Effector CD8-positive, alpha-beta T cell (primary cell): ENCODE results near the gene ABLIM1.

Experiments used
- DNase-seq: peaks from one replicate; lab custom pipeline; 2025; lab: John Stamatoyannopoulos, UW

Gene ABLIM1

GRCh38 chr10:114679552-114679951 lies 21.5 kb upstream of the ABLIM1 start:
- no peak for DNase-seq

DNA sequence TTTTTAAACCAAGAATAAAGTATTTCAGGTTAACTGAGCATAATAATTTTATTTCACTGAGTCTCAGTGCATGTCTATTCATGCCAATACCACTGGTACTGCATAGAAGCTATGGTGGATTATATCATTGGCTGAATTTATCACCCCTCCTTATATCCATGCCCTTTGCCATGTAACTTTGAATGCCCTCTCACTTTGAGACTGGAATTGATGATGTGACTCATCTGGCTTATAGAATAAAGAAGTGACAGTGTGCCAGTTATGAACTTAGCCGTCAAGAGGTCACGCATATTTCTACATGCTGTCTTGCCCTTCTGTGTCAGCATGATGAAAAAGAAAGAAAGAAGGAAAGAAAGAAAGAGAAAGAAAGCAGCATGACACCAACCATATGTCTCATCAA lies 20.7 kb upstream of the ABLIM1 start:
- DNase-seq, result no peak

DNA sequence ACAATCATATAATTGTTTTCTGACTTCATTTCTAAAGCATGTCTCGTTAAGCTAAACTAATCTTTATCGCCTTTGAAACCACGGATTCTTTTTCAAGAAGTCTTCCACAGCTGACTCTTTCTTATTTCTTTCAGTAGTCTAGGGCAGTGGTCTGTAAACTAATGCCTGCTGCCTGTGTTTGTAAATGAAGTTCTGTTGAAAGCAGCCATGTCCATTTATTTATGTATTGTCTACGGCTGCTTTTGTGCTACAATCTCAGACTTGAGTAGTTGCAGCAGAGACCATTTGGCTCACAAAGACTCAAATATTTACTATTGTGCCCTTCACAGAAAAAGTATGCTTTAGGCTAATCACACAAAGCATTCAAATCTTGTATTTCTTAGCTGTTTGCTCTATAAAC lies 20.3 kb upstream of the ABLIM1 start:
- DNase-seq, result no peak

DNA sequence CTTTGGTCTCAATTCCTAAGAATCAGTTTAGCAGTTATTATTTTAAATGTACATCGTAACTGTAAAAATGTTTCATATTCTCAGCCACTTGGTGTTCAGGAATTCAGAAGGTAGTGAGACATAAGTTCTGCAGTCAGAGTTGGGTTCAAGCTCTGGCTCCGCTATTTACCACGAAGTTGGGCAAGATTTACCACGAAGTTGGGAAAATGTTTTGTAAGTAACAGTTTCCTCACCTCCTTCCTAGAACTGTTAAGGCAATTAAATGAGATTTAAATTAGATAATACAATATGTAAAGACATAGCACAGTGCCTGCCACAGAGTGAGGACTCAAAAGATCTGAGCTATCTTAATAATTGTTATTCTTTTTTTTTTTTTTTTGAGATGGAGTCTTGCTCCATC lies 16.3 kb upstream of the ABLIM1 start:
- no peak for DNase-seq

GRCh38 chr10:114669648-114670047 lies 11.6 kb upstream of the ABLIM1 start:
- DNase-seq, result no peak

GRCh38 chr10:114668375-114669080 lies 10.5 kb upstream of the ABLIM1 start:
- DNase-seq, result no peak

GRCh38 chr10:114665873-114666272 lies 7.8 kb upstream of the ABLIM1 start:
- DNase-seq, result no peak

- DNase-seq, result no peak
These were observed 7.3 kb upstream of the ABLIM1 start for GRCh38 chr10:114665406-114665805.

GRCh38 chr10:114664127-114664526 lies 6.1 kb upstream of the ABLIM1 start:
- DNase-seq, result no peak

DNA sequence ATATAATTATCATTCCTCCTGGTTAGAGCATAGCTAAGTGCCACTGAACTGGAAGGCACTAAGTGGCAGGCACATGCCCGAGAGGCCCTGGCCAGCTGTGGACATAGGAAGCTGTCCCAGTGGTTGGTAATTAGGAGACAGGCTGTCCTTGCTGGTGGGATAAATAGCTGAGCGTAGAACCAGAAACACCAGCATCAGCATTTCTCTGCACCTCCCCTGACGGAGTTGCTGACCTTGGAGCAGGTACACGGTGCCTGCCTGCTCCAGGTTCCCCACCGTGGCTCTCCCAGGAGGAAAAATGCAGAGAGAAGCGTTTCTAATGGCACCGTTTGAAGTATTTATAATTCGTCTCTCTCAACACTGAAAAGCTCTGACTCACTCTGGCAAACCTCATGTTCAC lies 5.6 kb upstream of the ABLIM1 start:
- no peak for DNase-seq

DNA sequence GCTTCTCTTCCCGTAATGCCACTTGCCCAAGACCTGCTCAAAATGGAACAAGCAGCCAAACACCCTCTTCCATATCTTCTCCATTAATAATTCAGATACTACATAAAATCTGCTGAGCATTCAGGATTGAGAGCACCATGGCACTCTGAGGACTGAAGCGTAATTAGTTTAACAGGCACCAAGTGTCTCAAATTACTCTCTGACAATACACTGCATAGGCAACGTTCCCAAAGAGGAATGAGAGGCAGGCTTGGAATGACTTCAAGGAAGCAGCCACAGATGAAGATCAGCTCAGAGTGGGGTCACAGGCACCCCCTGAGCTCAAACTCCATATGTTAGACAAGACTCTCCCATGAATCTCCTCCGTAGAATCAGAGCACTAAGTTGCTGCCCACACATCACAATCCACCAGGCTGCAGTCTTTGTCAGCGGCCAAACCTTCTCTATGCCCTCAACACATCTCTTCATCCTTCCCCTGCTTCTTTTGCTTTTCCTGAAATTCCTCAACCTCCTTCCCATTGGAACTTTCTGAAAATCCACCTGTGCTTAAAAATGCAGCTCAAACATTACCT lies 4.7 kb upstream of the ABLIM1 start:
- no peak for DNase-seq

GRCh38 chr10:114661212-114661880 lies 3.3 kb upstream of the ABLIM1 start:
- no peak for DNase-seq

- DNase-seq, result no peak
These were observed 2.4 kb downstream of the ABLIM1 start for GRCh38 chr10:114655671-114656070.

GRCh38 chr10:114654822-114655575 lies 3.1 kb downstream of the ABLIM1 start:
- no peak for DNase-seq

- DNase-seq, result no peak
These were observed 4.1 kb downstream of the ABLIM1 start for GRCh38 chr10:114653926-114654325.

GRCh38 chr10:114652402-114653368 lies 5.4 kb downstream of the ABLIM1 start:
- DNase-seq, result no peak

DNA sequence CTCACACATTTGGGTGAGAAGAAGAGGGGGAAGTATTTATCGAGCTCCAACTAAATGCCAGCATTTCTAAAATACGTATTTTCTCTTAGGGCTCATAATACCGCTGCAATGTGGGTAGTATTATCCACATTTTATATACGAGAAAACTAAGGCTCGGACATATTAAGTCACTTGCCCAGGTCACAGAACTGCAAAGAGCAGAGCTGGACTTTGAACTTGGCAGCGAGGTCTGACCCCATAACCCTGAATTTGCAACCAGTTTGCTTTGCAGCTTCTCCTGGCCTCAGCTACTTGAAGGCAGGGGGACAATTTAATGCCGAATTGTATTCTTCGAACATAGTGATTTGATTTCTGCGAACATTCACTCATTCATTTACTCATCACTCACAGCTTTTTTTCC lies 7.2 kb downstream of the ABLIM1 start:
- no peak for DNase-seq

DNA sequence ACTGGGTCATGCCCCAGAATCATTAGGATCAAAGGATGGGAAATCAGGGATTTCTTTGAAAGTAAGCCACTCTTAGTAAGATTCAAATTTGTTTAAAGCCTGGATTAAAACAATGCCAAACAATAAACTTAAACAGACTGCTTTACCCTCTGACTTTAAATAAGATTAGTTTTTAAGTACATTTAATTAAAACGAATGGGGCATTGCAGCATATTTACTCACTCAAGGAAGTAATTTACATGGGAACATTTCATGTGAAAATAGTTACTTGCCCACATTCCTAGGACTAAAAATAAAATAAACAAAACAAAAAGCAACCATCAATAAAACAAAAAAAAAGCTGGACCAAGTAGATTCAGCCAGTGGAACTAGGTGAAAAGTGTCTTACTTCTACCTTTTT lies 7.8 kb downstream of the ABLIM1 start:
- DNase-seq, result no peak

- DNase-seq, result no peak
These were observed 8.7 kb downstream of the ABLIM1 start for GRCh38 chr10:114649217-114649903.

DNA sequence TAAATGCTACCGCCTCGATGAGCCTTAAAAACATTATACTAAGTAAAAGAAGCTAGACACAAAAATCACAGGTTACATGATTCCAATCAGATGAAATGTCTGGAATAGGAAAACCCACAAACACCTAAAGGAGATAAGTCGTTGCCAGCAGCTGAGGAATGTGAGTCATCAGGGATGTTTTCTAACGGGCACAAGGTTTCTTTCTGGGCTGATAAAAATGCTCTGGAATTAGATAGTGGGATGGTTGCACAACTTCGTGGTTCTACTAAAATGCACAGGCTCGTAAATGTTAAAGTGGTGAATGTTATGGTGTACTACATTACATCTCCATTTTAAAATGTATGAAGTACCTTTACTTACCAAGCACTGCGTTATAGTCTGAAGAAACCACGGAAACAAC lies 9.7 kb downstream of the ABLIM1 start:
- DNase-seq, result no peak
